ENCODE results near the gene TCHHL1. TPM values are rescaled to one million over a fixed set of nuclear protein-coding genes. Genes with fewer than 3 reads are reported as not detected.

TCHHL1 gene
- total and polyA plus RNA-seq, 9 of the 15 experiments (the other 6 are each of a cell fraction or from before 2014, with no cell fraction given) = not detected

DNA sequence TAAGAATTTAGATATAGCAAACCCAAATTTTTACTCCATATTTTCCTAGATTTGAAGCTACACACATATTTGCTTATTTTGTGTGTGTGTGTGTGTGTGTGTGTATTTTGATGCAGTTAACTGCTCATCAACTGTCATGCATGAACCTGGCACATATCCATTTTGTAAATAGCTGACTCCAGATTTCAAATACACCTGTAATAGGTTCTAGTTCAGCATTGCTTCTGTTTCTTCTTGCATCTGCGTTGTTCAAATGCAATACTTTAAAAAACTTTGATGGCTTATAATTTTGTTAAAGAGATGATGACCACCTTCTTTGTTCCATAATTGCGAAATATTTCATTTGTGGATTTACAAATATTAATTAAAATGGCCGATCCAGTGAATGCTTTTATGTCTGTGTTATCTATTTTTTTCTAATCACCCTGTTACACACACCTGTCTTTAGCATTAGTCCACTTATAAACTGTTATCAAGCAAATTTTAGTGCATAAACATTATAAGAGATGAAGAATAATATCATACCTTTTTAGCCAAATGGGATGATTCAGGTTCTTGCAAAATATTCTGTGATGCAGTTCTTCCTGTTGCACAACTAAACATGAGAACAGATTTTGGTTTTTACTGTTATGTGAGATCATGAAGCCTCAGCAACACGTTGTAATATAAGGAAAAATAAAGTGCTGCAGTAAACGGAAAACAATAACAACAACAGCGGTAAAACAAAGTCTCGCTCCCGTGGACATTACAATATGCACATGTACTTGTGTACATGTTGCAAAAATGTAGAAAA lies 39.4 kb downstream of the TCHHL1 start:
- no TSS peak for BruUV-seq (replicated peaks)
- ChIA-PET CTCF (ENCODE audit: low intra/inter-chr PET ratio) (no interaction called here), POLR2A (interaction anchor here (5.6 kb wide), 1 partner anchor 14 kb away, joined by 37 read pairs; the partner anchor contains the start of gene S100A11)
- Histone ChIP-seq H3K79me2 (ENCODE audit: control insufficient read depth, insufficient read depth, low read length) (no peaks in the 10 kb centered on the region), H3K27me3 (ENCODE audit: control insufficient read depth in 2 of 2, insufficient read depth in 2 of 2, low read length in 2 of 2) (peaks cover 2 to 10% of the 10 kb centered on the region in 2 experiments; a peak in 2 of 5 replicates), H3K9ac (ENCODE audit: insufficient read depth in 1 of 2, low read depth in 2 of 2, low read length in 2 of 2) (no peak overlapping the region), H3K4me1 (replicated peaks in 1 of 2; ENCODE audit: control insufficient read depth in 2 of 2, insufficient read depth in 2 of 2, low read length in 2 of 2) (peaks cover 14 to 19% of the 10 kb centered on the region in 2 experiments), H3K9me3 (replicated peaks; ENCODE audit: control insufficient read depth, insufficient read depth, low read depth, low read length) (no peaks in the 10 kb centered on the region), H2AFZ (ENCODE audit: low read depth, low read length) (no peak overlapping the region), H4K20me1 (replicated peaks; ENCODE audit: control insufficient read depth, insufficient read depth, low read length) (0 out of 2 replicates have a peak, but pooled peaks cover 3% of the 10 kb centered on the region), H3K9me1 (ENCODE audit: control insufficient read depth, insufficient read depth, low read length) (no peaks in the 10 kb centered on the region), H3K4me2 (ENCODE audit: insufficient read depth, low read length) (no peak overlapping the region), H3K27ac (ENCODE audit: extremely low read depth, low read depth, low read length) (no peak overlapping the region), H3K36me3 (ENCODE audit: control insufficient read depth, insufficient read depth, low read length) (no peaks in the 10 kb centered on the region), H3K4me3 (no peak overlapping the region)
- intact Hi-C loops (cut with micrococcal nuclease) (loop anchor here (5.0 to 10.0 kb wide), 2 partner anchors 93 to 295 kb away; no protein-coding TSS in a partner anchor), in situ Hi-C loops (cut with MboI) (loop anchor here (5.0 kb wide), 2 partner anchors 133 to 393 kb away; no protein-coding TSS in a partner anchor)
- ATAC-seq (no peak), DNase-seq (ENCODE audit: extremely low read depth in 1 of 4, low spot score in 3 of 4) (no peak), FAIRE-seq (no peak)
- 75% methylated on average over 8 of the region's 8 CpGs for WGBS (ENCODE audit: insufficient coverage, low coverage, missing lambda C conversion rate)
- TF ChIP-seq CEBPG (CRISPR knock-in tag; IDR thresholded peaks at IDR 0.05) (no peak), CEBPG (tag; conservative IDR thresholded peaks at IDR 0.05 in 1 of 2, IDR thresholded peaks at IDR 0.05 in 1 of 2) (peak; percentile 66 to 90), EP400 (IDR thresholded peaks at IDR 0.05) (no peak), CEBPB (tag; IDR thresholded peaks at IDR 0.05) (peak; percentile 89), SMAD4 (CRISPR knock-in tag; conservative IDR thresholded peaks at IDR 0.05) (no peak), ARHGAP35 (IDR thresholded peaks at IDR 0.05; ENCODE audit: partially characterized antibody) (no peak), NCOA2 (IDR thresholded peaks at IDR 0.05; ENCODE audit: partially characterized antibody in 2 of 2) (no peak)
- TF ChIP-seq, protein P1, sequence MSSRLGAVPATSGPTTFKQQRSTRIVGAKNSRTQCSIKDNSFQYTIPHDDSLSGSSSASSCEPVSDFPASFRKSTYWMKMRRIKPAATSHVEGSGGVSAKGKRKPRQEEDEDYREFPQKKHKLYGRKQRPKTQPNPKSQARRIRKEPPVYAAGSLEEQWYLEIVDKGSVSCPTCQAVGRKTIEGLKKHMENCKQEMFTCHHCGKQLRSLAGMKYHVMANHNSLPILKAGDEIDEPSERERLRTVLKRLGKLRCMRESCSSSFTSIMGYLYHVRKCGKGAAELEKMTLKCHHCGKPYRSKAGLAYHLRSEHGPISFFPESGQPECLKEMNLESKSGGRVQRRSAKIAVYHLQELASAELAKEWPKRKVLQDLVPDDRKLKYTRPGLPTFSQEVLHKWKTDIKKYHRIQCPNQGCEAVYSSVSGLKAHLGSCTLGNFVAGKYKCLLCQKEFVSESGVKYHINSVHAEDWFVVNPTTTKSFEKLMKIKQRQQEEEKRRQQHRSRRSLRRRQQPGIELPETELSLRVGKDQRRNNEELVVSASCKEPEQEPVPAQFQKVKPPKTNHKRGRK (tag; IDR thresholded peaks at IDR 0.05) = 0 out of 2 replicates have a peak, but pooled peaks have one; percentile 21
